Measurements from ENCODE around the gene VPS35L.
"Not testable (repeated sequence)": the region's sequence is repeated elsewhere in the genome, so short reads cannot be mapped to it uniquely, and the experiment has no call there.

GRCh38 chr16:19679281-19679680 lies 123.8 kb downstream of the VPS35L start:
- not testable (repeated sequence) for TF ChIP-seq CTCF, POLR2A, POLR2AphosphoS5 (IDR thresholded peaks at IDR 0.05)

All from prostate gland (tissue), 2 donors.